Bronchial epithelial cell (primary cell): ENCODE measurements around the gene RALGAPA2. TPM values are rescaled to one million over a fixed set of nuclear protein-coding genes. Genes with fewer than 3 reads are reported as not detected.

Source experiments
- DNase-seq: peaks from one replicate; pipeline ENCODE4 v3.0.0-alpha.2; 2010; ENCODE audit warnings: low read depth
- FAIRE-seq: peaks from 2 replicates; lab custom pipeline; 2011; peaks lifted over from hg19 to GRCh38; lab: Jason Lieb, UNC
- H3K27me3 ChIP-seq: 2 replicates; pipeline ENCODE4 v1.5.1; 2011; ENCODE audit warnings: low read length; ENCODE audit not compliant: control insufficient read depth, insufficient read depth
- H3K36me3 ChIP-seq: 2 replicates; pipeline ENCODE4 v1.5.1; 2011; ENCODE audit warnings: low read length; ENCODE audit not compliant: control insufficient read depth, insufficient read depth
- H3K4me3 ChIP-seq: 2 replicates; pipeline ENCODE4 v1.5.1; 2011; ENCODE audit warnings: mild to moderate bottlenecking, low read depth, low read length, control low read depth
- total RNA-seq: library from RNA; depleted of rRNA; stranded (reverse); fragments of >200 nt; gene quantifications from 2 replicates; pipeline ENCODE4 v1.2.1, GENCODE V29; 2014
- TF ChIP-seq, protein P1 (sequence below): IDR thresholded peaks from 2 replicates; pipeline ENCODE4 v1.5.1; 2011; ENCODE audit warnings: mild to moderate bottlenecking, moderate library complexity, low read length, control low read depth, inconsistent platforms; ENCODE audit not compliant: insufficient read depth, severe bottlenecking

RALGAPA2 gene
- total RNA-seq, 1 donor from 2014 or later: 8.7 TPM

DNA sequence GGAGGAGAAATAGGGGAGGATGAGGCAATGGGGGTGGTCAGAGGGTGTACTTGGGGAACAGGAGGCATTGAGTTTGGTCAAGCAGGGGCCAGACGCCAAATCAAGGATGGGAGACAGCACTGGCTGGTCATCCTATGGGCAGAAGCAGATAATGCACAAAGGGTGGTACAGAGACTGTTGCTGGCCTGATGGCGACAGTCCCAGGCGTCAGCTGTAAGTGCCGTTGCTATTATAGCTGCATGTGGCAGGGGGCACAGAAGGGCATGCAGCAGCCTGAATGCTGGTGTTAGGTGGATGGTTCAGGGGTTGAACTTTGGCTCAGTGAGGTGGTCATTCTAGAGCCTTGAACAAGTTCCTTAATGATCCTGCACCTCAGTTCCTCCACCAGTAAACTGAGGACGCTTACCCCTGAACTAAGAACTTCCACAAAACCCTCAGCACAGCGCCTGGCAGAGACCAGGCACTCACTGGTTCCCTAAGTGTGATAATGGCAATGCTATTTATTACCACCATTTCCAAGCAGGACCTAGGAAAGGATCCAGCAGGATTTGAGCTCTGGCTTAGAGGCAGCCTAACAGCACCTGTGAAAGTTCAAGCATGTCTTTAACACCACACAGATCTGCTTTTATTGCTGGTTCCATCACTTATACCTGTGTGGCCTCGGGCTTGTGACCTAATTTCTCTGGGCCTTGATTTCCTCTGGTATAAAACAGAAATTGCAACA, 181.9 kb downstream of the RALGAPA2 start:
- Histone ChIP-seq H3K4me3 (no peak overlapping the region), H3K36me3 (peaks cover 2% of the 10 kb centered on the region), H3K27me3 (no peaks in the 10 kb centered on the region)
- FAIRE-seq (peak; percentile 40), DNase-seq (no peak)
- TF ChIP-seq, protein P1, sequence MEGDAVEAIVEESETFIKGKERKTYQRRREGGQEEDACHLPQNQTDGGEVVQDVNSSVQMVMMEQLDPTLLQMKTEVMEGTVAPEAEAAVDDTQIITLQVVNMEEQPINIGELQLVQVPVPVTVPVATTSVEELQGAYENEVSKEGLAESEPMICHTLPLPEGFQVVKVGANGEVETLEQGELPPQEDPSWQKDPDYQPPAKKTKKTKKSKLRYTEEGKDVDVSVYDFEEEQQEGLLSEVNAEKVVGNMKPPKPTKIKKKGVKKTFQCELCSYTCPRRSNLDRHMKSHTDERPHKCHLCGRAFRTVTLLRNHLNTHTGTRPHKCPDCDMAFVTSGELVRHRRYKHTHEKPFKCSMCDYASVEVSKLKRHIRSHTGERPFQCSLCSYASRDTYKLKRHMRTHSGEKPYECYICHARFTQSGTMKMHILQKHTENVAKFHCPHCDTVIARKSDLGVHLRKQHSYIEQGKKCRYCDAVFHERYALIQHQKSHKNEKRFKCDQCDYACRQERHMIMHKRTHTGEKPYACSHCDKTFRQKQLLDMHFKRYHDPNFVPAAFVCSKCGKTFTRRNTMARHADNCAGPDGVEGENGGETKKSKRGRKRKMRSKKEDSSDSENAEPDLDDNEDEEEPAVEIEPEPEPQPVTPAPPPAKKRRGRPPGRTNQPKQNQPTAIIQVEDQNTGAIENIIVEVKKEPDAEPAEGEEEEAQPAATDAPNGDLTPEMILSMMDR: no peak

DNA sequence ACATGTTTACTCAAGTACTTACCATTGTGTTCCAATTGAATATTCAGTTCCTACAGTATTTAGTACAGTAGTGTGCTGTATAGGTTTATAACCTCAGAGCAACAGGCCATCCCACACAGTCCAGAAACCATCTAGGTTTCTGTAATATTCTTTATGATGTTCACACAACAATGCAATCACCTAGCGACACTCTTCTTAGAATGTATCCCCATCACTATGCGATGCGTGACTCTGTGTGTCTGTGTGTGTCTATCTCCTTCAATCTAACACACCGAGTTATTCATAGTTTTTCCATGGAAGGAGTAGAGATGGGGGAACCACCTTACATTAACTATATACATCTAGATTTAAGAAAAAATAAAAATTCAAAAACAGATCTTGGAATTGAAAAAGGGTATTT, 182.8 kb downstream of the RALGAPA2 start:
- DNase-seq (no peak), FAIRE-seq (no peak)
- Histone ChIP-seq H3K4me3 (no peak overlapping the region), H3K27me3 (no peaks in the 10 kb centered on the region), H3K36me3 (peaks cover 2% of the 10 kb centered on the region)
- TF ChIP-seq, protein P1: no peak

DNA sequence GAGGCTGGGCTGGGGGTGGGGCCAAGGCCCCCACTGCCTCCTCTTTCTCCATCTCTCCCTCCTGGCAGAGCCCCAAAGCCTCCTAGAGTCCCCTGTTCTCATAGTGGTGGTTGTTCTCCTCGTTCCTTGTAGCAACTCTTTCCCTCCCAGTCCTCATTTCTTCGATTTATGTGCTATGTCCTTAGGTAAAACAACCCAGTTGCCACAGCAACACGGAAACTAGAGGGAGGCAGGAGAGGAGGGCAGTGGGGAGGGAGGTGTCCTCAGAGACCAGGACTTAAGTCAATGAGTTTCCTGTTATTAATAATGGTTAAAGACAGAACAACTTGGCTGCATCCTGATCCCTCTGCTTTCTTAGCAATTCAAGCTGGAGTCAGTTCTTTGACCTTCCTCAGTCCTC, 183.6 kb downstream of the RALGAPA2 start:
- Histone ChIP-seq H3K4me3 (no peak overlapping the region), H3K27me3 (no peaks in the 10 kb centered on the region), H3K36me3 (peaks cover 2% of the 10 kb centered on the region)
- DNase-seq (no peak), FAIRE-seq (no peak)
- TF ChIP-seq, protein P1: no peak

GRCh38 chr20:20527661-20528060, 184.8 kb downstream of the RALGAPA2 start:
- DNase-seq: no peak
- no peak for FAIRE-seq

GRCh38 chr20:20525756-20526155, 186.7 kb downstream of the RALGAPA2 start:
- Histone ChIP-seq H3K27me3 (no peaks in the 10 kb centered on the region), H3K36me3 (peaks cover 2% of the 10 kb centered on the region), H3K4me3 (no peak overlapping the region)
- TF ChIP-seq, protein P1: no peak
- FAIRE-seq: no peak
- no peak for DNase-seq

More at GRCh38 chr20:20527661-20528060, 184.8 kb downstream of the RALGAPA2 start:
- H3K4me3 ChIP-seq: no peak overlapping the region
- no peaks in the 10 kb centered on the region for H3K27me3 ChIP-seq
- peaks cover 2% of the 10 kb centered on the region for H3K36me3 ChIP-seq
- TF ChIP-seq, protein P1: no peak
